HG03139 (cell line): ENCODE measurements around the gene DNAH9.

Source experiments
- ATAC-seq: cut with Tn5 transposase; IDR thresholded peaks from one replicate; pipeline ENCODE4 v1.9.1; 2021; ENCODE audit not compliant: unreplicated experiment

The DNAH9 gene, protein sequence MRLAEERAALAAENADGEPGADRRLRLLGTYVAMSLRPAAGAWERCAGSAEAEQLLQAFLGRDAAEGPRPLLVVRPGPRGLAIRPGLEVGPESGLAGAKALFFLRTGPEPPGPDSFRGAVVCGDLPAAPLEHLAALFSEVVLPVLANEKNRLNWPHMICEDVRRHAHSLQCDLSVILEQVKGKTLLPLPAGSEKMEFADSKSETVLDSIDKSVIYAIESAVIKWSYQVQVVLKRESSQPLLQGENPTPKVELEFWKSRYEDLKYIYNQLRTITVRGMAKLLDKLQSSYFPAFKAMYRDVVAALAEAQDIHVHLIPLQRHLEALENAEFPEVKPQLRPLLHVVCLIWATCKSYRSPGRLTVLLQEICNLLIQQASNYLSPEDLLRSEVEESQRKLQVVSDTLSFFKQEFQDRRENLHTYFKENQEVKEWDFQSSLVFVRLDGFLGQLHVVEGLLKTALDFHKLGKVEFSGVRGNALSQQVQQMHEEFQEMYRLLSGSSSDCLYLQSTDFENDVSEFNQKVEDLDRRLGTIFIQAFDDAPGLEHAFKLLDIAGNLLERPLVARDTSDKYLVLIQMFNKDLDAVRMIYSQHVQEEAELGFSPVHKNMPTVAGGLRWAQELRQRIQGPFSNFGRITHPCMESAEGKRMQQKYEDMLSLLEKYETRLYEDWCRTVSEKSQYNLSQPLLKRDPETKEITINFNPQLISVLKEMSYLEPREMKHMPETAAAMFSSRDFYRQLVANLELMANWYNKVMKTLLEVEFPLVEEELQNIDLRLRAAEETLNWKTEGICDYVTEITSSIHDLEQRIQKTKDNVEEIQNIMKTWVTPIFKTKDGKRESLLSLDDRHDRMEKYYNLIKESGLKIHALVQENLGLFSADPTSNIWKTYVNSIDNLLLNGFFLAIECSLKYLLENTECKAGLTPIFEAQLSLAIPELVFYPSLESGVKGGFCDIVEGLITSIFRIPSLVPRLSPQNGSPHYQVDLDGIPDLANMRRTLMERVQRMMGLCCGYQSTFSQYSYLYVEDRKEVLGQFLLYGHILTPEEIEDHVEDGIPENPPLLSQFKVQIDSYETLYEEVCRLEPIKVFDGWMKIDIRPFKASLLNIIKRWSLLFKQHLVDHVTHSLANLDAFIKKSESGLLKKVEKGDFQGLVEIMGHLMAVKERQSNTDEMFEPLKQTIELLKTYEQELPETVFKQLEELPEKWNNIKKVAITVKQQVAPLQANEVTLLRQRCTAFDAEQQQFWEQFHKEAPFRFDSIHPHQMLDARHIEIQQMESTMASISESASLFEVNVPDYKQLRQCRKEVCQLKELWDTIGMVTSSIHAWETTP (N-terminal part only)

DNA sequence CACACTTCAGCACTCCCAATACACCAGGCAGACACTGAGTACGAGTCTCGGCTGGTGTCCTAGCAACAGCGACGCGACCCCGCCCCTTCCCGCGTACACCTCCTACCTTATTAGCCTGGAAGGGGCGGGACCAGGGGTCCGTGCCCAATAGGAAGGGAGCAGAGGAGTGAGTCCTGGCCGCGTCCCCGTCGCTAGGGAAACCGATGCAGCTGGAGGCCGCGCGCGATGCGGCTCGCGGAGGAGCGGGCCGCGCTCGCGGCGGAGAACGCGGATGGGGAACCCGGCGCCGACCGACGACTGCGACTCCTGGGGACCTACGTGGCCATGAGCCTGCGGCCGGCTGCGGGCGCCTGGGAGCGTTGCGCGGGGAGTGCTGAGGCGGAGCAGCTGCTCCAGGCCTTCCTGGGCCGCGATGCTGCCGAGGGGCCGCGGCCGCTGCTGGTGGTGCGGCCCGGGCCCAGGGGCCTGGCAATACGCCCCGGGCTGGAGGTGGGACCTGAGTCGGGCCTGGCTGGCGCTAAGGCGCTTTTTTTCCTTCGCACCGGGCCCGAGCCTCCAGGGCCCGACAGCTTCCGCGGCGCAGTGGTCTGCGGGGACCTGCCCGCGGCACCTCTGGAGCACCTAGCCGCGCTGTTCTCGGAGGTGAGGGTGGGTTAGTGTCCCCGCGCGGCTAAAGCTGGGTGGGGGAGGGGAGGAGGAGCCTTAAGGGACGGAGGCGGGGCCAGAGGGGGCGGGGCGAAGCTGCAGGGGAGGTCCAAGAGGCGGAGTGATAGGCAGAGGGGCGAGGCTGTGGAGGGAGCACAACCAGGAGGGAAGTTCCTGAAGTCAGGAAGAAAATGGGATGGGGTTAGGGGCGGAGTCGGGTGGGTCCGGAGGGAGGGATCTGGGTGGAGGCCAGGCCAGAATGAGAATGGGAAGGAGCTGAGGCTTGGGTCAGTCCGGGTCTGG is at the start of gene DNAH9:
Gene DNAH9 (plus strand): TSS at position 197 of the 948 bp plus-strand sequence. CDS start 29 bp downstream, at position 226.
- ATAC-seq: no peak

DNA sequence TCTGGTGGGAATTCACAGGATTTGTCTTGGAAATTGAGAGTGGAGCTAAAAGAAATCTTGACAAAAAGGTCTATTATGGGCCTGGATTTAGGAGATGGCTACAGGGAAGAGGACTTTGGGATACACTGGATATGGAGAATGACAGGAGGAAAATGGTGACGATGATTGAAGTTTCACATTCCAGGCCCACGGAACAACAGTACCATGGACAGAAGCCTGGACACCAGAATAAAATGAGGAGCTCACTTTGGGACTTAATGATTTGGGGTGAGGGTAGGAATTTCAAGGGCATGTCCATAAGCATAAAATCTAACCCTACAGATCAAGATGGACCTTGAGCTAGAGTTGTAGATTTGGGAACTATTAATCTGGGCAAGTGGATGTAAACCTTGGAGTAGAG is 47.8 kb upstream of the DNAH9 start:
- no peak for ATAC-seq

DNA sequence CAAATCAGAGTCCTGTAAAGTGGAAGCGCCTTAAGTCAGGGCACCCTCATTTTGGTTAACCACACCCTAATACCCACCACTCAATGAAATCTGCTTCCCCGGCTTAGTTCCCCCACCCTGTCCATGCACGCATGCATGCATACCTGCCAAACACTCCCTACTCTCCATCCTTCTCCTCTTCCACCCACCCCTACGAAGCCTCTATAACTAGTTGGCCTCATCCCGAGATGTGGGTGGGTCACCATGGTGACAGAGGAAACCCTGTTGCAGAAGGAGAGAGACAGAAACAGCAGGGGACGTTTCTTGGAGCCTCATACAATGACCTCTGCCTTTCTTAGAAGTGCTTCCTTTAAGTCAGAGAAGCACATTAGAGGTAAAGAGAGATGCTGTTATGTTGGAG is 46.8 kb upstream of the DNAH9 start:
- no peak for ATAC-seq

DNA sequence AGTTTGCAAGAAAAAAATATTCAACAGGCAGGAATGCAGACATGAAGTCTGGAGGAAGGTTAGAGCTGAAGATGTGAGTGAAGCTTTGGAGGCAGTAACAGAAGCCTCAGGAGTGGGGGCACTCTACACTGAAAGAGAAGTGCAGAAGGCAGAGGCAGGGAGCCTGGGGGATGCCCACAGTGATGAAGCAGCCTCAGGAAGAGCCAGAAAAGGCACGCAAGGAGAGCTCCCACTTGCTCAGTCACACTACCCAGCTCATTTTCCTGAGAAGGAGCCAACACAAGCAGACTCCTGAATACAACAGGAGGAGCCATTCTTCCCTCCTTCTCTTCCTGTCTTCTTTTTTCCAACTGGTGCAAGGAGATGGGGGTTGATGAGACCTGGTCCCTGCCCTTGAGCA is 45.1 kb upstream of the DNAH9 start:
- no peak for ATAC-seq

DNA sequence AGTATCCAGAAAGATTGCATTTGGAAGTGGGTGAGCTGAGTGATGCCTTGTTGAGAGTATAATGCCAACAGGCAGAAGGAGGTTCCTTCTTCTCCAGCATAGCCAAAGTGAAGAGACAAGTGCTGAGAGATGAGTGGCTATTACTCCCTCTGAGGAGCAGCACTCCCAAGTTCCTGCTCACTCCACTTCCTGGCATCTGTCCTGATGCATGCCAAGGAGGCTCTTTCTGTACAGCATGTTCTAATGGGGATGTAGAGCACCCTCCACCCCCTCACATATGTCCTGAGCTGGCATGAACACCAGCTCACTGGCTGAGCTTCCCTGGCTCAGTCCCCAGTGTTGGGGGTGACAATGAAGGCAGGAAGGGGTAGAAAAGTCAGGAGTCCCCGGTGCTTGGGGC is 44.2 kb upstream of the DNAH9 start:
- no peak for ATAC-seq

GRCh38 chr17:11554542-11554941 is 43.7 kb upstream of the DNAH9 start:
- ATAC-seq: no peak

GRCh38 chr17:11555530-11555929 is 42.7 kb upstream of the DNAH9 start:
- ATAC-seq: no peak

GRCh38 chr17:11557727-11558452 is 40.4 kb upstream of the DNAH9 start:
- ATAC-seq: no peak

DNA sequence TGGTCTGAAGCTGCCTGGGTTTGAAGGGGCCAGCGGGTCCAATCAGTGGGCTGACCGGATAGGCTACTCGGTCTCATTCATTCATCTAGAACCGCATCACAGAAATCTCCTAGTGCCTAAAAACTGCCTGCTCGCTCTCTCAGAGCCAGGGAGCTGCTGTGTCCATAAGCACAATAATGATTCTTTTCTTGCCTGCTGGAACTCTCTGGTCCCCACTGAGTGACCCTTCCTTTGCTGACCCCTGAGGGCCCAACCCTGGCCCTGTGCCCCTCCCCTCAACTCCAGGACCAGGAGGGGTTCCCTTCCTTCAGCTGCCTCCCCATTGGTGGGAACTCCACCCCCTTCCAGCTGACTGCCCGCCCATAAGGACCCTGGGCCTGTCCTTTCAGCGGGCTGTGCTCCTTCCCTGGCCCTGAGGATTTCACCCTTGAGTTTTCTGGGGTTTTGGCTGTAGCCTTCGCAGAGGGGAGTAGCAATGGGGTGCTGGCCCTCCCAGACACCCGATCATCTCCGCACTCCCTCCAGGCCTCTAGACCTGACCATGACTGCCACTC is 39.5 kb upstream of the DNAH9 start:
- no peak for ATAC-seq

DNA sequence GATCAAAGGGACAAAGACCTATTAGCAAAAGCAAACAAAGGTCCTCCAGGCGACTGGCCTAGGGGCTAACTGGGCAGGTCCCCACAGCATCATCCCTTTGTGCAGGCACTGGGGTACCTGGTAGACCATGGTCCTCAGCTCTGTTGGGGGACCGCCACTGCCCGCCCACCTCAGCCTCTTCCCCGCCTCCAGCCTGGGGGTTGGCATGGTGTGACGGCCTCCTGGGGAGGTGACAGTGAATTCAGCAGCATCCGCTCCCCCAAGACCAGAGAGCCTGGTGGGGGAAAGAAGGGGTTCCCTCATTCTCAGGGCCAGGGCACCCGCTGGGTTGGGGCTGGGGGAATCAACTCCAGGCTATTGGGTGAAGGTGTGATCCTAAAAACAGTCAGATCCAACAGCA is 38.7 kb upstream of the DNAH9 start:
- ATAC-seq: no peak

- ATAC-seq: no peak
These were observed 37.0 kb upstream of the DNAH9 start for GRCh38 chr17:11561281-11561680.

GRCh38 chr17:11561702-11562101 is 36.6 kb upstream of the DNAH9 start:
- ATAC-seq: no peak

DNA sequence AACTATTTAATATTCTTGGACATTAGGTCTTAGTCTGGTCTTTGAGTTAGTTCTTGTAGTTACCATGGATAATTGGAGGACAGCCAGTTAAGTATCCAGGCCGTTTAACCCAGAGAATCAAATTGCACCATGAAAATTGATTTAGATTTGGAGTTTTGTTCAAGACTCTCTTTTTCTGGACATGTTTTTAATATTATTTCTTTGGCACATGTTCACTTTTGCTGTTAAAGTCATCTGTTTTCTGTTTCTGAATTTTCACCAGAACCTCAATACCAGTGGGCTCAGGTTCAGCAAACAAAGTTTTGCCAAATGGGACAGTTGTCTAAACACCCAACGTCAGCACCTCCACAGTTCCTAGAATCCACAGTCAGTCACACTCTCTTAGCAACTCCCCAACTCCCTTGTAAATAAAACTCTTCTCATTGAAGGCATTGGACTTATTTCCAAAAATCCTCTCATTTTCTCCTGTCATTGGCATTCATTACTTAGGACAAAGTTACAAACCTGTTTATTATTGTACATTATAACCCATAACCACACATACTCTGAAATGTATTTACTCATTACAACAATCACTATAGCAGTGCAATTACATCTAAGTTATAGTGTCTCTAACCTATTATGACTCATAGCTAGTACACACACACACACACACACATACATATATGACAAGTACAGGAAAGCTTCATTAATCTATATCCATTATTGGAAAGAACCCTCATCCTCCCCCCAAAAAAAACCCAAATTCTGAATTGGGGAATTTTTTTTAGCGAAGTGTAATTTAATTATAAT is 33.5 kb upstream of the DNAH9 start:
- ATAC-seq: no peak

GRCh38 chr17:11565591-11565990 is 32.7 kb upstream of the DNAH9 start:
- ATAC-seq: no peak

GRCh38 chr17:11578998-11579397 is 19.3 kb upstream of the DNAH9 start:
- ATAC-seq: no peak

DNA sequence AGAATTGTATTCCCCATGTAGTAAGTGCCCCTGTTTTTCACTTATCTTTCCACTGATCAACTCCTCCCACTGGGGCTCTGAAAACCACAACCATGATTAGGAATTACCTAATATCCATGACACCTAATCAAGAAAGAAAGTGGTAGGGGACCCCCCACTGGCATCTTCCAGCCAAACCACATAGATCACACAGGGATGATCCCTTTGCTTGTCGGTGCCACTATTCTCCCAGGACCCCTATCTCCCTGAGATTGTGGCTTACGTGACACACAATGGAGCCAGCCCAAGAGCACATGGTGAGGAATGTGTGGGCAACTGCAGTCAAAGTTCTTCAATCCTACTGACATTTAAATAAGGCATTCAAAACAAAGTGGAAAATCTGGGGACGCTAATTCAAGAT is 17.6 kb upstream of the DNAH9 start:
- no peak for ATAC-seq

- no peak for ATAC-seq
These were observed 16.1 kb upstream of the DNAH9 start for GRCh38 chr17:11582217-11582616.

DNA sequence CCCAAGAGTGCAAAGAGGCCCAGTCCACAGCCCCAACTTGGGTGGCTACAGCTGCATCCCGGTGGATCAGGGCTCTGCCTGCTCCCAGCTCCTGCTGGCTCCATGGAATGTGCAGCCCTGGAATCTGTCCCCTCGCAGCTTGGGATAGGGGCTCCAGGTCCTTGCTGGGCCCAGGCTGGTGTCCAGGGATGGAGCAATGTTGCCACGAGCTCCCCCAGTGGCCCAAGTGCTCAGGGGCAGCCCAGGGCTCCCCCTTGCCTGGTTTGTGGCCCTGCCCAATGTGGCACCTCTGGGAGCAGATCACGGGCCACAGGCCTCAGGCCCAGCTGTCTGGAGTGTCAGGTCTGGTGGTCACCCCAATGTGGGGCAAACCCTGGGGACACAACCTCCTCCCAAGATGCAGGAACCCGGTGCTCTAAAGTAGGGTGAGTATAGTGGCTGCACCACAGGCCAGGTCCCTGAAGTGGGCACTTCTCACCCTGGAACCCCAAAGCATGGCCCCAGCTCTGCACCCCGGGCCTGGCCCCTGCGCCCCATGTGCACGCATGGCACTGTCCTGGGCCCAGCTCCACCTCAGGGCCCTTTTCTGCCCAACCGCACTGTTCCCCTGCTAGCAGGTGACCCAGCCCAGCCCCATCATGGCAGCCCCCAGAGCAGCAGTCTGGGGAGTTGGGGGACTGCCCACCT is 14.8 kb upstream of the DNAH9 start:
- ATAC-seq: no peak
